HepG2 (cell line): ENCODE results near the gene PEA15. TPM values are rescaled to one million over a fixed set of nuclear protein-coding genes. Genes with fewer than 3 reads are reported as not detected.

ENCODE experiments used
- ATAC-seq: fragments of 200-7000 bp; cut with Tn5 transposase; 3 replicates; pipeline ENCODE4 v1.9.1; 2020; ENCODE audit warnings: mild to moderate bottlenecking, moderate library complexity
- BruUV-seq: library from RNA; stranded (reverse); fragments of 400-500 nt; replicated peaks from 2 replicates; lab custom pipeline; 2021; lab: Mats Ljungman, UMichigan
- CTCF ChIA-PET: fragments of 300-600 bp; formaldehyde crosslinking; extraction: SDS; loops from one replicate; lab custom pipeline; 2021; ENCODE audit warnings: low total read pairs, inconsistent platforms, low intra/inter-chr PET ratio; lab: Yijun Ruan, JAX
- POLR2A ChIA-PET: fragments of 350-600 bp; sonication (Branson Sonifier 250); formaldehyde crosslinking; loops from one replicate; lab custom pipeline; 2020; ENCODE audit warnings: antibody characterized with exemption, inconsistent platforms; lab: Yijun Ruan, JAX
- DNase-seq: peaks from one replicate; pipeline ENCODE4 v3.0.0-alpha.2; 2015; ENCODE audit warnings: low spot score
- FAIRE-seq: peaks from 3 replicates; lab custom pipeline; 2011; peaks lifted over from hg19 to GRCh38; lab: Jason Lieb, UNC
- H2AFZ ChIP-seq: one replicate; pipeline ENCODE4 v1.6.1; 2011; ENCODE audit warnings: low read length, inconsistent platforms
- H3K27ac ChIP-seq: fragments of 300-600 bp; 3 replicates; pipeline ENCODE4 v1.8.0; 2011; ENCODE audit warnings: mixed run types, mild to moderate bottlenecking, mixed read lengths, low read length, inconsistent platforms; ENCODE audit not compliant: insufficient read depth; ENCODE audit errors: extremely low read length
- H3K27me3 ChIP-seq, 2 experiments: fragments of 200-600 bp in 1 of 2; 2 replicates in 1 of 2; 3 replicates in 1 of 2; pipeline versions ENCODE4 v1.6.0 to v1.8.0; 2011; ENCODE audit warnings: low read length in 2 of 2, mild to moderate bottlenecking in 2 of 2, moderate library complexity in 2 of 2, inconsistent platforms in 1 of 2; ENCODE audit not compliant: insufficient read depth in 2 of 2, control insufficient read depth in 1 of 2
- H3K36me3 ChIP-seq, 2 experiments: fragments of 200-600 bp in 1 of 2; replicated peaks in 1 of 2; 2 replicates in 1 of 2; 3 replicates in 1 of 2; pipeline versions ENCODE4 v1.5.1 to v1.8.0; 2011; ENCODE audit warnings: low read length in 2 of 2, inconsistent platforms in 1 of 2; ENCODE audit not compliant: insufficient read depth in 2 of 2, control insufficient read depth in 1 of 2
- H3K4me1 ChIP-seq: 2 replicates; pipeline ENCODE4 v1.5.1; 2012; ENCODE audit warnings: low read length, inconsistent platforms; ENCODE audit not compliant: insufficient read depth
- H3K4me2 ChIP-seq: 2 replicates; pipeline ENCODE4 v1.6.0; 2011; ENCODE audit warnings: low read depth, low read length, inconsistent platforms
- H3K4me3 ChIP-seq, 3 experiments: fragments of 200-600 bp in 1 of 3; sonication (generic), shearing (Covaris generic) in 1 of 3; replicated peaks in 1 of 3; 2 replicates each; pipeline ENCODE4 v1.5.1; 2011 to 2016; ENCODE audit warnings: low read length in 3 of 3, inconsistent platforms in 2 of 3, low read depth in 2 of 3, mild to moderate bottlenecking in 2 of 3, control low read depth in 1 of 3, mixed read lengths in 1 of 3; ENCODE audit not compliant: insufficient read depth in 1 of 3
- H3K79me2 ChIP-seq: one replicate; pipeline ENCODE4 v1.6.1; 2011; ENCODE audit warnings: low read length, inconsistent platforms; ENCODE audit not compliant: insufficient read depth
- H3K9ac ChIP-seq: 2 replicates; pipeline ENCODE4 v1.6.0; 2011; ENCODE audit warnings: mild to moderate bottlenecking, low read depth, low read length, inconsistent platforms; ENCODE audit not compliant: insufficient read depth
- H3K9me3 ChIP-seq: 2 replicates; pipeline ENCODE4 v1.5.1; 2012; ENCODE audit warnings: mild to moderate bottlenecking, low read length
- H4K20me1 ChIP-seq: 2 replicates; pipeline ENCODE4 v1.6.0; 2011; ENCODE audit warnings: inconsistent platforms, mild to moderate bottlenecking, low read length, moderate library complexity; ENCODE audit not compliant: insufficient read depth
- ARNTL ChIP-seq: sonication (generic); formaldehyde crosslinking; IDR thresholded peaks from 2 replicates; pipeline ENCODE4 v1.4.0; 2020; ENCODE audit warnings: mild to moderate bottlenecking, missing genetic modification reagents
- CHD4 ChIP-seq: fragments of 200-600 bp; sonication (generic); IDR thresholded peaks from 2 replicates; pipeline ENCODE4 v1.7.0; 2017; ENCODE audit warnings: mild to moderate bottlenecking, low read length, borderline replicate concordance
- CREB1 ChIP-seq, 2 experiments: fragments of 450-650 bp in 1 of 2; IDR thresholded peaks; 2 replicates each; pipeline ENCODE4 v1.6.1; 2016 to 2017; ENCODE audit warnings: control low read depth in 1 of 2, mild to moderate bottlenecking in 1 of 2, missing compliant biosample characterization in 1 of 2, missing genetic modification characterization in 1 of 2
- DPF2 ChIP-seq: sonication (generic); formaldehyde crosslinking; IDR thresholded peaks from 2 replicates; pipeline ENCODE4 v1.4.0; 2020; ENCODE audit warnings: mild to moderate bottlenecking, low read depth, missing genetic modification reagents, borderline replicate concordance
- FOXJ3 ChIP-seq: sonication (generic); formaldehyde crosslinking; IDR thresholded peaks from 2 replicates; pipeline ENCODE4 v1.4.0; 2020; ENCODE audit warnings: missing genetic modification reagents, mild to moderate bottlenecking, borderline replicate concordance
- IRF2 ChIP-seq: IDR thresholded peaks from 2 replicates; pipeline ENCODE4 v1.6.1; 2018; ENCODE audit warnings: missing genetic modification reagents, missing compliant biosample characterization
- MTF2 ChIP-seq: sonication (generic); formaldehyde crosslinking; IDR thresholded peaks from 2 replicates; pipeline ENCODE4 v1.5.0; 2020; ENCODE audit warnings: missing genetic modification reagents, borderline replicate concordance
- NCOA1 ChIP-seq: sonication (generic); formaldehyde crosslinking; IDR thresholded peaks from 2 replicates; pipeline ENCODE4 v1.9.0; 2021; ENCODE audit warnings: missing genetic modification reagents
- PBX3 ChIP-seq: sonication (generic); formaldehyde crosslinking; IDR thresholded peaks from 2 replicates; pipeline ENCODE4 v1.8.1; 2023; ENCODE audit warnings: missing genetic modification reagents, inconsistent platforms, borderline replicate concordance
- RAD21 ChIP-seq: fragments of 450-650 bp; formaldehyde crosslinking; IDR thresholded peaks from 2 replicates; pipeline ENCODE4 v1.5.0; 2020; ENCODE audit warnings: mild to moderate bottlenecking
- SKIL ChIP-seq: sonication (generic); formaldehyde crosslinking; IDR thresholded peaks from 2 replicates; pipeline ENCODE4 v1.8.0; 2022; ENCODE audit warnings: missing genetic modification reagents, mild to moderate bottlenecking, moderate library complexity, borderline replicate concordance
- STAG1 ChIP-seq: sonication (generic); formaldehyde crosslinking; IDR thresholded peaks from 2 replicates; pipeline ENCODE4 v1.4.0; 2020; ENCODE audit warnings: missing genetic modification reagents
- TAF1 ChIP-seq: sonication (generic); formaldehyde crosslinking; IDR thresholded peaks from 2 replicates; pipeline ENCODE4 v1.4.0; 2020; ENCODE audit warnings: missing genetic modification reagents
- ZFP91 ChIP-seq: sonication (generic); formaldehyde crosslinking; IDR thresholded peaks from 2 replicates; pipeline ENCODE4 v1.9.0; 2022; ENCODE audit warnings: missing genetic modification reagents, mild to moderate bottlenecking, borderline replicate concordance
- ZNF263 ChIP-seq: sonication (generic); formaldehyde crosslinking; IDR thresholded peaks from 2 replicates; pipeline ENCODE4 v1.4.0; 2020; ENCODE audit warnings: missing genetic modification reagents
- ZNF282 ChIP-seq: fragments of 450-650 bp; IDR thresholded peaks from 2 replicates; pipeline ENCODE4 v1.6.1; 2018; ENCODE audit not compliant: partially characterized antibody
- ZNF615 ChIP-seq: sonication (generic); formaldehyde crosslinking; IDR thresholded peaks from 2 replicates; pipeline ENCODE4 v1.5.0; 2020; ENCODE audit warnings: mild to moderate bottlenecking, missing genetic modification reagents, borderline replicate concordance
- ZNF724P ChIP-seq: sonication (generic); formaldehyde crosslinking; IDR thresholded peaks from 2 replicates; pipeline ENCODE4 v1.8.0; 2022; ENCODE audit warnings: missing genetic modification reagents, borderline replicate concordance
- WGBS: methylation state at CpG from one replicate; pipeline ENCODE4 v1.1.6; 2017; ENCODE audit warnings: low lambda C conversion rate; 5-methylcytosine and 5-hydroxymethylcytosine counted together
- in situ Hi-C: cut with HindIII; loops from 2 replicates; pipeline ENCODE4 v1.10.0; 2017; ENCODE audit warnings: low pct_unique_long_range_greater_than_20kb; ENCODE audit not compliant: extremely low pct_ligation_motif_present
- intact Hi-C: fragments of 100-400 bp; cut with micrococcal nuclease; formaldehyde crosslinking; loops from one replicate; pipeline ENCODE4 v1.10.0; 2022; ENCODE audit not compliant: unreplicated experiment
- polyA plus RNA-seq, 8 experiments: library from polyadenylated mRNA; depleted of rRNA in 3 of 8; stranded (reverse) in 7 of 8; unstranded in 1 of 8; fragments of >200 nt; fragmentation: Illumina TruSeq in 4 of 8; extraction: Trizol in 4 of 8; gene quantifications; 2 replicates each; pipeline versions ENCODE4 v1.2.1 to v1.2.3, GENCODE V29; 2011 to 2016; ENCODE audit warnings: low read depth in 4 of 8, missing spikeins in 1 of 8, mixed read lengths in 1 of 8; ENCODE audit not compliant: insufficient read depth in 1 of 8
- total RNA-seq, 5 experiments: library from RNA; depleted of rRNA; stranded (reverse); fragments of >200 nt; fragmentation: Illumina TruSeq; extraction: Trizol; gene quantifications; 2 replicates each; pipeline ENCODE4 v1.2.3, GENCODE V29; 2016; ENCODE audit warnings: low read depth in 1 of 5
- TF ChIP-seq, protein P1 (sequence below): sonication (generic); formaldehyde crosslinking; IDR thresholded peaks from 2 replicates; pipeline ENCODE4 v1.4.0; 2020; ENCODE audit warnings: missing genetic modification reagents

PEA15 gene
- total and polyA plus RNA-seq, 2 of the 13 experiments (the other 11 are each of a cell fraction or from before 2014, with no cell fraction given), result 12.1 to 35.2 TPM

DNA sequence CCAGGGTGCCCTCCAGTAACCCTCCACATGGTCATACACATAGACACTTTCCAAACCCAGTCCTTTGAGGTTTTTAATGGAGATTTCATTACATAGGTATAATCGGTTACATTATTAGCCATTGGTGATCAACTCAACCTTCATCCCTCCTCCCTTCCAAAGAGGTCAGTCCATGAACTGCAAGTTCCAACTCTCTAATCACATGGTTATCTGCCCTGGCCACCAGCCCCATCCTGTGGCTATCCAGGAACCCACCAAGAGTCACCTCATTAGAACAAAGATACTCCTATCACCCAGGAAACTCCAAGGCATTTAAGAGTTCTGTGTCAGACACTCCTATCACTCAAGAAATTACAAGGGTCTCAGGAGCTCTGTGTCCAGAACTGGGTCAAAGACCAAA lies 41.6 kb upstream of the PEA15 start:
- Histone ChIP-seq H3K36me3 (no peaks in the 10 kb centered on the region), H3K4me3 (no peak overlapping the region), H3K4me1 (peaks cover 36% of the 10 kb centered on the region), H3K9me3 (no peaks in the 10 kb centered on the region), H2AFZ (no peak overlapping the region), H3K9ac (no peak overlapping the region), H4K20me1 (no peaks in the 10 kb centered on the region), H3K27me3 (peaks cover 0 to 13% of the 10 kb centered on the region in 2 experiments; a peak in 3 of 5 replicates), H3K79me2 (no peaks in the 10 kb centered on the region), H3K27ac (no peak overlapping the region), H3K4me2 (no peak overlapping the region)
- CTCF ChIA-PET, result interaction anchor here (1.1 to 2.0 kb wide), 2 partner anchors 55 to 63 kb away, joined by 3 to 15 read pairs; no protein-coding TSS in a partner anchor
- peak; percentile 46 for FAIRE-seq
- intact Hi-C loops (loop anchor here (1.0 kb wide), 1 partner anchor 62 kb away; no protein-coding TSS in a partner anchor), in situ Hi-C loops (no loop called here)
- peak; percentile 90 for ATAC-seq
- POLR2A ChIA-PET, result no interaction called here
- peak; percentile 56 for DNase-seq
- no TSS peak for BruUV-seq
- 100% methylated on average over 1 of the region's 1 CpG for whole genome bisulfite sequencing
- TF ChIP-seq DPF2 (CRISPR knock-in tag) (no peak), ZNF724P (no peak), ZNF263 (peak; percentile 74; the same call in 1 of the 2 replicates), ARNTL (CRISPR knock-in tag) (no peak), RAD21 (CRISPR knock-in tag) (peak; percentile 52; the same call in 1 of the 2 replicates), MTF2 (CRISPR knock-in tag) (no peak), ZFP91 (no peak), FOXJ3 (CRISPR knock-in tag) (no peak), SKIL (no peak), TAF1 (no peak), IRF2 (CRISPR knock-in tag) (no peak), NCOA1 (CRISPR knock-in tag) (no peak), ZNF282 (no peak), PBX3 (CRISPR knock-in tag) (no peak), STAG1 (peak; percentile 66), CREB1 (IDR thresholded peaks at IDR 0.05) (no peak), CREB1 (CRISPR knock-in tag; IDR thresholded peaks at IDR 0.05) (no peak), CHD4 (no peak), ZNF615 (no peak)
- TF ChIP-seq, protein P1, sequence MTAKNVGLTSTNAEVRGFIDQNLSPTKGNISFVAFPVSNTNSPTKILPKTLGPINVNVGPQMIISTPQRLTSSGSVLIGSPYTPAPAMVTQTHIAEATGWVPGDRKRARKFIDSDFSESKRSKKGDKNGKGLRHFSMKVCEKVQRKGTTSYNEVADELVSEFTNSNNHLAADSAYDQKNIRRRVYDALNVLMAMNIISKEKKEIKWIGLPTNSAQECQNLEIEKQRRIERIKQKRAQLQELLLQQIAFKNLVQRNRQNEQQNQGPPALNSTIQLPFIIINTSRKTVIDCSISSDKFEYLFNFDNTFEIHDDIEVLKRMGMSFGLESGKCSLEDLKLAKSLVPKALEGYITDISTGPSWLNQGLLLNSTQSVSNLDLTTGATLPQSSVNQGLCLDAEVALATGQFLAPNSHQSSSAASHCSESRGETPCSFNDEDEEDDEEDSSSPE (CRISPR knock-in tag), result no peak
